Tibial nerve (tissue), 4 donors: ENCODE data around the gene NPLOC4.

Source experiments
- EP300 ChIP-seq, 2 donors: sonication (generic); formaldehyde crosslinking; IDR thresholded peaks; one replicate each; pipeline ENCODE4 v1.6.1; 2017; ENCODE audit warnings: antibody characterized with exemption in 2 of 2, mild to moderate bottlenecking in 1 of 2
- POLR2A ChIP-seq, 2 donors: fragments of 450-650 bp; IDR thresholded peaks; one replicate each; pipeline ENCODE4 v1.6.1; 2017; ENCODE audit warnings: antibody characterized with exemption in 2 of 2, mild to moderate bottlenecking in 2 of 2, moderate library complexity in 2 of 2
- TF ChIP-seq, protein P1 (sequence below), 5 experiments: fragments of 200-600 bp in 3 of 5; fragments of 450-650 bp in 2 of 5; sonication (generic) in 3 of 5; IDR thresholded peaks; one replicate each; pipeline ENCODE4 v1.5.1; 2016 to 2019; ENCODE audit warnings: antibody characterized with exemption in 5 of 5, mild to moderate bottlenecking in 3 of 5, moderate library complexity in 2 of 5

DNA sequence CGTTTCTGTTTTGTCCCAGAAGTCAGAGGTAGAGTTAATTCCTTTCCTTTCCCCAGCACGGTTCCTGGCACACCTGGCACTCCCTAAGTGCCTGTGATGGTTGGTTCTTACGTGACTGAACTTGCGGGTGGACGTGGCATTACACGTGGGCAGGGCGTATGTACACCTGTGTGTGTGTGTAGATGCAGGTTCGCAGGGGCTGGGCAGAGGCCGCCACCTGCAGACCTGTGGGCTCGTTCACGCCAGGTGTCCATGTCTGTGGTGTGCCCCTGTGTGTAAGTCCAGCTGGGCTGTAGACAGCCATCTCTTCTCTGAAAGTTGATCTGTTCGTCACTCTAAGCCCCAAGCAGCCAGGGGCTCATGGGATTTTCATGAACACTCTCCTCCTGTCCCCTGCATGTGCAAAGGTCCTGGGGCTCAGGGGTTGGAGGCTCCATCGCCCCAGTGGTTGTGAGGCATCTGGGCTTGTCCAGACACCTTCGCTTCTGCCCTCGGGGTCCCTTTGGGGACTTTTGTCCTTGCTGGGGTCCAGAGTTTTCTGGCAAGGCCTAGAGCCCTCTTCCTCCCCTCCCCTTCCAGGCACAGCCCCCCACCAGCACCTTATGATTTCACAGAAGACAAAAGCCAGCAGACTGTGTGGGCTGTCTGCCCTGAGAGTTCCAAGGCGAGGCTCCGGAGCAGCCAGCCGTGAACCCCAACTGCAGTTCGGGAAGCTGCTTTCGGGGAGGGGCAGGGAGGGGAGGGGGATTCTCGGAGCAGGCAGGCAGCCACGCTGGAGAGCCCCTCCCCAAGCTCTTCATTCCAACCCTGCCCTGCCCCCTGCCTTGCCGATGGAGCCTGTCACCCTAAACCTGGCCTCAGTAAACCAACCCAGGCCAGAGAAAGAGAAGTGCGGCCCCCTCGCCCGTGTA is 114.2 kb downstream of the NPLOC4 start:
- TF ChIP-seq, protein P1, sequence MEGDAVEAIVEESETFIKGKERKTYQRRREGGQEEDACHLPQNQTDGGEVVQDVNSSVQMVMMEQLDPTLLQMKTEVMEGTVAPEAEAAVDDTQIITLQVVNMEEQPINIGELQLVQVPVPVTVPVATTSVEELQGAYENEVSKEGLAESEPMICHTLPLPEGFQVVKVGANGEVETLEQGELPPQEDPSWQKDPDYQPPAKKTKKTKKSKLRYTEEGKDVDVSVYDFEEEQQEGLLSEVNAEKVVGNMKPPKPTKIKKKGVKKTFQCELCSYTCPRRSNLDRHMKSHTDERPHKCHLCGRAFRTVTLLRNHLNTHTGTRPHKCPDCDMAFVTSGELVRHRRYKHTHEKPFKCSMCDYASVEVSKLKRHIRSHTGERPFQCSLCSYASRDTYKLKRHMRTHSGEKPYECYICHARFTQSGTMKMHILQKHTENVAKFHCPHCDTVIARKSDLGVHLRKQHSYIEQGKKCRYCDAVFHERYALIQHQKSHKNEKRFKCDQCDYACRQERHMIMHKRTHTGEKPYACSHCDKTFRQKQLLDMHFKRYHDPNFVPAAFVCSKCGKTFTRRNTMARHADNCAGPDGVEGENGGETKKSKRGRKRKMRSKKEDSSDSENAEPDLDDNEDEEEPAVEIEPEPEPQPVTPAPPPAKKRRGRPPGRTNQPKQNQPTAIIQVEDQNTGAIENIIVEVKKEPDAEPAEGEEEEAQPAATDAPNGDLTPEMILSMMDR (IDR thresholded peaks at IDR 0.05): no peak
- TF ChIP-seq POLR2A (IDR thresholded peaks at IDR 0.05) (no peak), EP300 (IDR thresholded peaks at IDR 0.05) (no peak)
